Naive thymus-derived CD8-positive, alpha-beta T cell (primary cell): ENCODE data around the gene PARD3. TPM values are rescaled to one million over a fixed set of nuclear protein-coding genes. Genes with fewer than 3 reads are reported as not detected.

ENCODE experiments used
- ATAC-seq, 2 donors: fragments of 150-1000 bp; cut with Tn5 transposase in 1 of 2; sonication (Bioruptor Pico), chemical (Tn5 transposase) in 1 of 2; 1 replicate in 1 of 2; 2 replicates in 1 of 2; pipeline ENCODE4 v1.10.0; 2021; ENCODE audit warnings: mild to moderate bottlenecking in 2 of 2, moderate library complexity in 2 of 2
- POLR2A ChIA-PET: fragments of 350-600 bp; sonication (Branson Sonifier 250); formaldehyde crosslinking; loops from one replicate; lab custom pipeline; 2021; ENCODE audit warnings: antibody characterized with exemption; lab: Charles Lee
- DNase-seq, 10 donors: peaks; one replicate each; pipeline versions ENCODE4 v3.0.0 to v3.0.0-alpha.2; 2020 to 2022
- H3K27ac Mint-ChIP-seq, 10 donors: one replicate each; pipeline ENCODE4 v1.8.0; 2020 to 2022; ENCODE audit warnings: mild to moderate bottlenecking in 10 of 10, mixed read lengths in 10 of 10, moderate library complexity in 4 of 10, inconsistent platforms in 1 of 10
- H3K27me3 Mint-ChIP-seq, 5 donors: one replicate each; pipeline ENCODE4 v1.8.0; 2021 to 2022; ENCODE audit warnings: mixed read lengths in 5 of 5
- H3K36me3 Mint-ChIP-seq, 3 donors: one replicate each; pipeline ENCODE4 v1.8.0; 2020 to 2022; ENCODE audit warnings: mixed read lengths in 3 of 3, mild to moderate bottlenecking in 2 of 3, inconsistent platforms in 1 of 3
- H3K4me1 Mint-ChIP-seq, 4 donors: one replicate each; pipeline ENCODE4 v1.8.0; 2021 to 2022; ENCODE audit warnings: mixed read lengths in 4 of 4
- H3K4me3 Mint-ChIP-seq, 10 donors: one replicate each; pipeline ENCODE4 v1.8.0; 2020 to 2022; ENCODE audit warnings: mild to moderate bottlenecking in 10 of 10, mixed read lengths in 10 of 10, moderate library complexity in 6 of 10, inconsistent platforms in 1 of 10
- H3K9me3 Mint-ChIP-seq, 9 donors: one replicate each; pipeline ENCODE4 v1.8.0; 2020 to 2022; ENCODE audit warnings: mixed read lengths in 9 of 9, mild to moderate bottlenecking in 3 of 9, inconsistent platforms in 1 of 9, moderate library complexity in 1 of 9
- polyA plus RNA-seq, 3 donors: library from polyadenylated mRNA; unstranded; fragments of 300-500 nt; fragmentation: Illumina TruSeq; gene quantifications; one replicate each; pipeline ENCODE4 v1.2.3, GENCODE V29; 2021
- total RNA-seq, 8 experiments: library from RNA in 2 of 8; stranded (reverse) in 2 of 8; gene quantifications; one replicate each; pipeline ENCODE4 v1.2.3 and lab custom pipeline; 2021 to 2026

PARD3 gene
- total and polyA plus RNA-seq, 5 experiments from 2014 or later: 0.10 to 0.51 (median 0.18) TPM

GRCh38 chr10:34109952-34110702 lies 705.0 kb downstream of the PARD3 start:
- Mint-ChIP-seq H3K27me3 (peaks cover 0 to 1% (median 0%) of the 10 kb centered on the region in 5 donors), H3K4me3 (no peak overlapping the region), H3K27ac (no peak overlapping the region), H3K9me3 (no peaks in the 10 kb centered on the region), H3K4me1 (no peaks in the 10 kb centered on the region), H3K36me3 (no peaks in the 10 kb centered on the region)
- no peak for DNase-seq
- POLR2A ChIA-PET: no interaction called here
- ATAC-seq: no peak

DNA sequence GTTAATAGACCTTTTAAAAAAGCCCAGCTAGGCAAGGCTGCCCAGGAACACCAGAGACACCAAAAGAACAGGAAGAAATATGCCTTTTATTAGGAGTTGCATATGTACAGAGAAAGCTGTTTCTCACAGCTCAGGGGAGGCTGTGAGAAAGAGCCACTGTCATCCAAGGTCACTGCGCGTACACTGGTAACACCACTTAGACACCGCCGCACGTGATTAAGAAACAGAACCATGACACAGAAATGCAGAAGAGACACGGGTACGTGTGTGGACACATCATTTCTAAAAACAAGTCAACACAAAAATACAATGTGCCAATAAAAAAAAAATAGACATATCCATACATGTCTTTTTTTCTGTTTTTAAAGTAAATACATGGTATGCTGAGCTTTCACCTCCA lies 705.6 kb downstream of the PARD3 start:
- POLR2A ChIA-PET: no interaction called here
- Mint-ChIP-seq H3K9me3 (no peaks in the 10 kb centered on the region), H3K4me3 (no peak overlapping the region), H3K27me3 (no peaks in the 10 kb centered on the region), H3K36me3 (no peaks in the 10 kb centered on the region), H3K27ac (no peak overlapping the region), H3K4me1 (no peaks in the 10 kb centered on the region)
- DNase-seq (no peak), ATAC-seq (no peak)

GRCh38 chr10:34107626-34108516 lies 707.2 kb downstream of the PARD3 start:
- H3K9me3 Mint-ChIP-seq: no peaks in the 10 kb centered on the region
- DNase-seq (no peak), ATAC-seq (no peak)
- no peaks in the 10 kb centered on the region for H3K27me3 Mint-ChIP-seq
- H3K4me1 Mint-ChIP-seq: no peaks in the 10 kb centered on the region
- no peak overlapping the region for H3K4me3 Mint-ChIP-seq
- no peaks in the 10 kb centered on the region for H3K36me3 Mint-ChIP-seq
- H3K27ac Mint-ChIP-seq: no peak overlapping the region
- POLR2A ChIA-PET: no interaction called here

DNA sequence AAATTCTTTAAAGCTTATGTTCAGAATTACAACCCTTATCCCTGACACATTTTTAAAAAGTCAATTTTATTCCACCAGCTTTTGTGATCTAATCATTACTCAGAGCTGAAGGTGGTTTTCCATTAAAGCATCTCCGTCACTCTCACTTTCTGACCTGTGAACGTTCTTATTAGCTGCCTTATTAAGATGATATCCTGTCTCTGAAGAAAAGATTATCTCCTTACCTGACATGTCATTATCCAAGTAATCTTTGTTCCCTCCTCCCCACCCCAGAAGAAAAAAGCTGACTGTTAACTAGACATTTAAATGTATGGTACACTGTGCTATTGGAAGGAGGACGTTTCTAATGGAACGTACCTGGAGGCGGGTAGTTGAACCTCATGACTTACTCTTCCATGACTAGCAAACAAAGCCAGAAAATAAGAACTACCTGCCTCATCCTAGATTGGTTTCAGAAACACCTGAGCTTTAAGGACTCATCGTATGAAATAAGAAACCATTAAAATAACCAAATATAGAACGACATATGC lies 708.7 kb downstream of the PARD3 start:
- Mint-ChIP-seq H3K4me3 (no peak overlapping the region), H3K27ac (no peak overlapping the region), H3K4me1 (no peaks in the 10 kb centered on the region), H3K27me3 (peaks cover 0 to 4% (median 0%) of the 10 kb centered on the region in 5 donors), H3K36me3 (no peaks in the 10 kb centered on the region), H3K9me3 (no peaks in the 10 kb centered on the region)
- no peak for ATAC-seq
- POLR2A ChIA-PET: no interaction called here
- DNase-seq: no peak

DNA sequence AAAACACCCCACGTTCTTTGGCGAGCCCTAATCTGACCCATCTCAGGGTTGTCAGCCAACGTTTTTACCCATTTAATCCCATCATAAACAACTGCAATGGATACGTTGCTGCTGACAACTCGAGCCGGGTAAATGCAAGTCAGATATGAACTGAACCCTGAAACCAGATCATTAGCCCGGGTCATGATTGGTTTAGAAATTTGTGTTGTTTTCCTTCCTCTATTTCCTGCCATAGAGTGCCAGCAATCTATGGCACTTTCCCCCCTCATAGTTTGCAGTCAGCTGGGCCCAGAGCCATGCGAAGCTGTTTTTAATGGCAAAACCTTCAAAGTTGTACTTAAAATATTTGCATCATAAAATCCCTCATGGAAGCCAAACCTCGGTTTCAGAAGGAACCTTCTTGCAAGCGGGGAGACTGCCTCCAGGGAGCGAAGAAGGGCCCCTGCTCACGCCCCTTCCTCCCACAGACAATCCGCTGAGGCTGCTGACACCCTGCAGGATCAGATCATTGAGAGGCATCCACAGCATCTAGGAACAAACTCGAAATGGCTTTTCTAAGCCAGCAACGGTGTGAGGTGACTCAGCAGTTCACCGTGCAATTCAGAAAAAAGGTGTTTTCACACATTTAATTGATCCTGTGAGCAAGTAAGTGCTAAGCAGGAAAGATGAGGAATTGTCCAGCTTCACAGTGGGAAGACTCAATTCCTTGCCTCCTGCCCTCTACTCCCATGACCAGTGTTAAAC lies 710.1 kb downstream of the PARD3 start:
- H3K27ac Mint-ChIP-seq: no peak overlapping the region
- POLR2A ChIA-PET: interaction anchor here (1.0 kb wide), 1 partner anchor 12 kb away, joined by 3 read pairs; no protein-coding TSS in a partner anchor
- no peaks in the 10 kb centered on the region for H3K36me3 Mint-ChIP-seq
- peaks cover 0 to 5% (median 0%) of the 10 kb centered on the region in 5 donors for H3K27me3 Mint-ChIP-seq
- ATAC-seq (no peak), DNase-seq (no peak)
- H3K9me3 Mint-ChIP-seq: peaks cover 0 to 6% (median 0%) of the 10 kb centered on the region in 9 donors
- H3K4me1 Mint-ChIP-seq: no peaks in the 10 kb centered on the region
- no peak overlapping the region for H3K4me3 Mint-ChIP-seq

GRCh38 chr10:34102893-34103506 lies 712.1 kb downstream of the PARD3 start:
- POLR2A ChIA-PET: no interaction called here
- H3K4me3 Mint-ChIP-seq: no peak overlapping the region
- peaks cover 0 to 5% (median 0%) of the 10 kb centered on the region in 5 donors for H3K27me3 Mint-ChIP-seq
- no peak for ATAC-seq
- H3K4me1 Mint-ChIP-seq: no peaks in the 10 kb centered on the region
- DNase-seq: no peak
- peaks cover 0 to 14% (median 0%) of the 10 kb centered on the region in 9 donors for H3K9me3 Mint-ChIP-seq
- H3K27ac Mint-ChIP-seq: no peak overlapping the region
- no peaks in the 10 kb centered on the region for H3K36me3 Mint-ChIP-seq

DNA sequence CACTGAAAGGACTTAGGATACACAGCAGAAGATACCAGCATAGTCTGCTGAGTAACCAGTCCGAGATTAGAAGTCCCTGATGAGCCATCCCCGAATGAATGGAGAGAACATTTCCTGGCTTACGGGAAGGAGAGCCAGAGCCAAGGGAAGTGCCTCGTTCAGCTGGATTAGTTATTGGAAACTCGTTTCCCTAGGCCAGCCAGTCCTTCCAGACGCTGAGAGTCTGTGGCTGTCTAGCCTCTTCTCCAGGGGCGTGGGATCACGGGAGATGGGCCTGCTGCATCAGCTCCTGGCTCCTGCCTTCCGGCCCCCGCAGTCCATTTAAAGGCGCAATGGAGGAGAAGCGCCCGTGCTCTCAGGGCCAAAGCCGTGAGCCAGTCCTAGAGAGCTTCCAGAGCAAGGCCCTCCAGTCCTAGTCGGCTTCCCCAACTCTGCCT lies 712.8 kb downstream of the PARD3 start:
- no peaks in the 10 kb centered on the region for H3K4me1 Mint-ChIP-seq
- POLR2A ChIA-PET: no interaction called here
- H3K27me3 Mint-ChIP-seq: peaks cover 0 to 5% (median 0%) of the 10 kb centered on the region in 5 donors
- DNase-seq (no peak), ATAC-seq (no peak)
- no peak overlapping the region for H3K27ac Mint-ChIP-seq
- no peak overlapping the region for H3K4me3 Mint-ChIP-seq
- no peaks in the 10 kb centered on the region for H3K36me3 Mint-ChIP-seq
- H3K9me3 Mint-ChIP-seq: peaks cover 0 to 14% (median 0%) of the 10 kb centered on the region in 9 donors

DNA sequence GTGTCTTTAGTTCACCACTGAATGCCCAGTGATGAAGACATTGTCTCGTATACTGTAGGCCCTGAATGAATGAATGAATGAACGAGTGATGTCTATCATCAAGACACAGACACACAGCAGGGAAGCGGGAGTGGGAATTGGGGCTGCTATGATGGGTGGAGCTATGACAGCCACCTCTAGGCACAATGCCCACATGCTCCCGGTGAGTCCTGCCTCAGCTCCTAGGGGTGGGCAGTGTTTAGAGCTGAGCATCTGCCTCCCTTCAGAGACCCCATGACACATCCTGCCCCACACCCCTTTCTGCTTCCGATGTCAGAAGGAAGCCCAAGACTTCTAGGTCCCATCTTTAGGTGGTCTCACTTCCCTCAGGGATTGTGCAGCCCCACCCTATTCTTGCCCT lies 714.1 kb downstream of the PARD3 start:
- POLR2A ChIA-PET: no interaction called here
- H3K9me3 Mint-ChIP-seq: peaks cover 0 to 16% (median 2%) of the 10 kb centered on the region in 9 donors

DNA sequence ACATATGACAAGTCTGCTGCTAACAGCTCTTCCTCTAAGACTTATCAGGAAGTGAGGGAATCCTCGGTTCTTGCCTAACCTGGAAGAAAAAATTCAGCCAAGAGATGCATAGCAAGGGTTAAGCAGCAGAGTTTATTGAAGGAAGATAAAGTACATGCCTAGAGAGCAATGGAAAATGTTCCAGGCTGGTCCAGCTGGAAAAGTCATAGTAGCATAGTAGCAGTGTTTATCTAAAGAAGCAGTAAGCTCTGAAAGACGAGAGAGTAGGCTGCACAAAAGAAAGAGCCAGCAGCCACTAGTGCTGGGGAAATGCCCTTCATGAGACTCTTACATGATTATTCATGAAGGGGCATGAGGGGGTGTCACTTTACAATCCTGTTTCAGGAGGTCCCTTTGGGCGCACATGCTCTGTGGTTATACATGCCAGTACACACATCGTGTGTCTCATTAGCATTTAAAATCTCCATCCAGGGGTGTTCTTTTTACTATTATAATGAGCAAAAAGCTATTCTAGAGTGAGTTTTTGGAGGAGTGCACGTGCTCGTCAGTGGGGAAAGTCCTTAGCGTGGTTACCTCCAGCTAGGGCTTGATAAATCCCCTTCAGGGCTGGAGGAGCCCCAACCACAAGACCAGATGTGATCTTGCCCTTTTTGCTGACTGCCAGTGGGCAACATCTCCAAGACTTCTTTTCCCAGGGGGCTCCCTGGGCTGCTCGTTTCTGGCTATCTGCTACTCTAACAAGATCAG lies 716.1 kb downstream of the PARD3 start:
- POLR2A ChIA-PET: no interaction called here
- H3K4me3 Mint-ChIP-seq: no peak overlapping the region

More for the DNA sequence above, 714.1 kb downstream of the PARD3 start:
- ATAC-seq: no peak
- Mint-ChIP-seq H3K27ac (no peak overlapping the region), H3K36me3 (no peaks in the 10 kb centered on the region), H3K4me1 (no peaks in the 10 kb centered on the region), H3K27me3 (peaks cover 0 to 5% (median 0%) of the 10 kb centered on the region in 5 donors), H3K4me3 (no peak overlapping the region)
- no peak for DNase-seq

DNA sequence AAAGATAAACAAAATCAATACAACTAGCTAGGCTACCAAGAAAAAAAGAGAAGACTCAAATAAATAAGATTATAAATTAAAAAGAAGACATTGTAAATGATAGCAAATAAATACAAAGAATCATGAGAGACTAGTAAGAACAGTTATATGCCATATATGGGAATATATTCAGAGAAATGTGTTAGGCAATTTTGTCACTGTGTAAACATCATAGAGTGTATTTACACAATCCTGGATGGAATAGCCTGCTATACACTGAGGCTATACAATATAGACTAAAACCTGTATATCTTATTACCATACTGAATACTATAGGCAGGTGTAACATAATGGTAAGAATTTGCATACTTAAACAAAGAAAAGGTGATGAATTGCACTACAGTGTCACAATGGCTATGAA lies 717.4 kb downstream of the PARD3 start:
- Mint-ChIP-seq H3K9me3 (peaks cover 0 to 45% (median 19%) of the 10 kb centered on the region in 9 donors), H3K4me1 (no peaks in the 10 kb centered on the region), H3K27ac (no peak overlapping the region), H3K36me3 (peaks cover 0 to 11% (median 2%) of the 10 kb centered on the region in 3 donors), H3K4me3 (no peak overlapping the region), H3K27me3 (peaks cover 0 to 5% (median 0%) of the 10 kb centered on the region in 5 donors)
- ATAC-seq: no peak
- DNase-seq: no peak
- POLR2A ChIA-PET: no interaction called here

More for the DNA sequence above, 716.1 kb downstream of the PARD3 start:
- Mint-ChIP-seq H3K27ac (no peak overlapping the region), H3K4me1 (no peaks in the 10 kb centered on the region), H3K36me3 (peaks cover 0 to 11% (median 2%) of the 10 kb centered on the region in 3 donors), H3K27me3 (peaks cover 0 to 5% (median 0%) of the 10 kb centered on the region in 5 donors), H3K9me3 (peaks cover 0 to 36% (median 16%) of the 10 kb centered on the region in 9 donors)
- no peak for ATAC-seq
- no peak for DNase-seq

- Mint-ChIP-seq H3K36me3 (peaks cover 0 to 22% (median 2%) of the 10 kb centered on the region in 3 donors), H3K27ac (no peak overlapping the region), H3K4me1 (no peaks in the 10 kb centered on the region), H3K4me3 (no peak overlapping the region), H3K27me3 (peaks cover 0 to 2% (median 0%) of the 10 kb centered on the region in 5 donors), H3K9me3 (peaks cover 0 to 39% (median 19%) of the 10 kb centered on the region in 9 donors)
- POLR2A ChIA-PET: no interaction called here
- DNase-seq (no peak), ATAC-seq (no peak)
These were observed 720.1 kb downstream of the PARD3 start for GRCh38 chr10:34094961-34095360.
